Mammary epithelial cell (primary cell): ENCODE measurements around the gene SFTPB.

ENCODE experiments used
- EZH2 ChIP-seq: IDR thresholded peaks from 2 replicates; pipeline ENCODE4 v1.6.1; 2012; ENCODE audit warnings: low read length, inconsistent platforms, borderline replicate concordance
- TF ChIP-seq, protein P1 (sequence below), 2 donors: IDR thresholded peaks in 1 of 2; conservative IDR thresholded peaks in 1 of 2; 2 replicates each; pipeline ENCODE4 v1.5.1; 2011 to 2012; ENCODE audit warnings: inconsistent platforms in 2 of 2, low read length in 2 of 2, mild to moderate bottlenecking in 2 of 2, control low read depth in 1 of 2, low read depth in 1 of 2; ENCODE audit not compliant: insufficient read depth in 1 of 2; ENCODE audit errors: extremely low read depth in 1 of 2

DNA sequence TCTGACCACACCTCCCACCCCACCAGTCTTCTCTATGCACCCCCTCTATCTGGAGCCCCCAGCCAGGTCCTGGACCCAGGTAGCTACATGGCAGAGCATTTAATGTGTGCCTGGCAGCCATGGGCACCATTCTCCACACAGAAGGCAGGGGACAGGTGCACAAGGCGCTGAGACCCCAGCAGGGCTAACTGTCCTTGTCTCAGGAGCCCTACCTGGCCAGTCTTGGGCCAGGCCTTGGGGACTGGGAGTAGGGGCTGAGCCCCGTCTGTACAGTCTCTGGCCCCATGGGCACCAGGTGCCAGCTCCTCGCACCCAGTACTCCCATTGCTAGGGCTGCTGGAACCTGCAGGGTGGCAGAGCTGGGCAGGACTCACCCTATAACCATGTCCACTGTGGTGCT lies 29.1 kb upstream of the SFTPB start:
- TF ChIP-seq, protein P1, sequence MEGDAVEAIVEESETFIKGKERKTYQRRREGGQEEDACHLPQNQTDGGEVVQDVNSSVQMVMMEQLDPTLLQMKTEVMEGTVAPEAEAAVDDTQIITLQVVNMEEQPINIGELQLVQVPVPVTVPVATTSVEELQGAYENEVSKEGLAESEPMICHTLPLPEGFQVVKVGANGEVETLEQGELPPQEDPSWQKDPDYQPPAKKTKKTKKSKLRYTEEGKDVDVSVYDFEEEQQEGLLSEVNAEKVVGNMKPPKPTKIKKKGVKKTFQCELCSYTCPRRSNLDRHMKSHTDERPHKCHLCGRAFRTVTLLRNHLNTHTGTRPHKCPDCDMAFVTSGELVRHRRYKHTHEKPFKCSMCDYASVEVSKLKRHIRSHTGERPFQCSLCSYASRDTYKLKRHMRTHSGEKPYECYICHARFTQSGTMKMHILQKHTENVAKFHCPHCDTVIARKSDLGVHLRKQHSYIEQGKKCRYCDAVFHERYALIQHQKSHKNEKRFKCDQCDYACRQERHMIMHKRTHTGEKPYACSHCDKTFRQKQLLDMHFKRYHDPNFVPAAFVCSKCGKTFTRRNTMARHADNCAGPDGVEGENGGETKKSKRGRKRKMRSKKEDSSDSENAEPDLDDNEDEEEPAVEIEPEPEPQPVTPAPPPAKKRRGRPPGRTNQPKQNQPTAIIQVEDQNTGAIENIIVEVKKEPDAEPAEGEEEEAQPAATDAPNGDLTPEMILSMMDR (conservative IDR thresholded peaks at IDR 0.05 in 1 of 2, IDR thresholded peaks at IDR 0.05 in 1 of 2; ENCODE audit: extremely low read depth in 1 of 2, insufficient read depth in 1 of 2, low read depth in 1 of 2, low read length in 2 of 2), result no peak
- no peak for TF ChIP-seq EZH2
